CD14-positive monocyte (primary cell): Measurements from ENCODE around the gene TMEM51. TPM values are rescaled to one million over a fixed set of nuclear protein-coding genes. Genes with fewer than 3 reads are reported as not detected.

Experiments
- DNase-seq, 3 donors: peaks; one replicate each; pipeline ENCODE4 v3.0.0-alpha.2; 2011 to 2022
- H2AFZ ChIP-seq: 2 replicates; pipeline ENCODE4 v1.6.0; 2012; ENCODE audit warnings: mild to moderate bottlenecking, low read depth, low read length, inconsistent platforms; ENCODE audit not compliant: insufficient read depth, poor library complexity, severe bottlenecking
- H3K27ac ChIP-seq, 2 donors: 1 replicate in 1 of 2; 2 replicates in 1 of 2; pipeline ENCODE4 v1.5.1; 2012 to 2013; ENCODE audit warnings: low read length in 2 of 2, control low read depth in 1 of 2, inconsistent platforms in 1 of 2, low read depth in 1 of 2, mild to moderate bottlenecking in 1 of 2
- H3K27me3 ChIP-seq, 2 donors: one replicate each; pipeline versions ENCODE4 v1.6.0 to v1.6.1; 2011 to 2013; ENCODE audit warnings: low read length in 2 of 2; ENCODE audit not compliant: control insufficient read depth in 2 of 2, insufficient read depth in 2 of 2
- H3K36me3 ChIP-seq, 2 donors: replicated peaks in 1 of 2; 1 replicate in 1 of 2; 2 replicates in 1 of 2; pipeline versions ENCODE4 v1.5.1 to v1.6.1; 2012 to 2013; ENCODE audit warnings: low read length in 2 of 2, control low read depth in 1 of 2, inconsistent platforms in 1 of 2, mild to moderate bottlenecking in 1 of 2; ENCODE audit not compliant: insufficient read depth in 2 of 2, control insufficient read depth in 1 of 2
- H3K4me1 ChIP-seq, 2 donors: 1 replicate in 1 of 2; 2 replicates in 1 of 2; pipeline versions ENCODE4 v1.5.1 to v1.6.1; 2012 to 2013; ENCODE audit warnings: low read length in 2 of 2, control low read depth in 1 of 2, inconsistent platforms in 1 of 2, mild to moderate bottlenecking in 1 of 2, moderate library complexity in 1 of 2; ENCODE audit not compliant: insufficient read depth in 2 of 2, control insufficient read depth in 1 of 2
- H3K4me2 ChIP-seq: replicated peaks from 2 replicates; pipeline ENCODE3; 2012; ENCODE audit warnings: low read length, moderate library complexity, mild to moderate bottlenecking; ENCODE audit not compliant: poor library complexity, severe bottlenecking; ENCODE audit errors: extremely low read depth
- H3K4me3 ChIP-seq, 3 experiments: fragments of 200-600 bp in 1 of 3; sonication (generic) in 1 of 3; replicated peaks in 1 of 3; 1 replicate in 2 of 3; 2 replicates in 1 of 3; pipeline ENCODE4 v1.5.1; 2011 to 2013; ENCODE audit warnings: low read length in 3 of 3, mild to moderate bottlenecking in 3 of 3, control low read depth in 2 of 3, low read depth in 2 of 3, inconsistent platforms in 1 of 3, moderate library complexity in 1 of 3
- H3K79me2 ChIP-seq: 2 replicates; pipeline ENCODE4 v1.6.0; 2012; ENCODE audit warnings: mild to moderate bottlenecking, control low read depth, inconsistent platforms, low read length, moderate library complexity; ENCODE audit not compliant: insufficient read depth
- H3K9ac ChIP-seq: 2 replicates; pipeline ENCODE4 v1.6.0; 2017; ENCODE audit warnings: low read length, mild to moderate bottlenecking; ENCODE audit not compliant: insufficient read depth, poor library complexity, severe bottlenecking
- H3K9me3 ChIP-seq, 2 donors: replicated peaks in 1 of 2; 1 replicate in 1 of 2; 2 replicates in 1 of 2; pipeline versions ENCODE4 v1.5.1 to v1.6.1; 2012 to 2013; ENCODE audit warnings: low read length in 2 of 2, control low read depth in 1 of 2; ENCODE audit not compliant: control insufficient read depth in 1 of 2, insufficient read depth in 1 of 2
- H4K20me1 ChIP-seq: 2 replicates; pipeline ENCODE4 v1.6.0; 2012; ENCODE audit warnings: mild to moderate bottlenecking, low read length, control low read depth, moderate library complexity; ENCODE audit not compliant: insufficient read depth
- H3K27ac Mint-ChIP-seq, 7 donors: one replicate each; pipeline ENCODE4 v1.8.0; 2020; ENCODE audit warnings: mild to moderate bottlenecking in 7 of 7, mixed read lengths in 7 of 7, moderate library complexity in 6 of 7, inconsistent platforms in 2 of 7
- H3K27me3 Mint-ChIP-seq, 3 donors: one replicate each; pipeline ENCODE4 v1.8.0; 2021 to 2022; ENCODE audit warnings: low read depth in 3 of 3, mild to moderate bottlenecking in 3 of 3, mixed read lengths in 3 of 3, moderate library complexity in 3 of 3, inconsistent platforms in 1 of 3
- H3K36me3 Mint-ChIP-seq, 2 donors: one replicate each; pipeline ENCODE4 v1.8.0; 2020; ENCODE audit warnings: mixed read lengths in 2 of 2, inconsistent platforms in 1 of 2, mild to moderate bottlenecking in 1 of 2
- H3K4me1 Mint-ChIP-seq: one replicate; pipeline ENCODE4 v1.8.0; 2020; ENCODE audit warnings: mild to moderate bottlenecking, mixed read lengths
- H3K4me3 Mint-ChIP-seq, 2 donors: one replicate each; pipeline ENCODE4 v1.8.0; 2020; ENCODE audit warnings: mild to moderate bottlenecking in 2 of 2, mixed read lengths in 2 of 2, moderate library complexity in 1 of 2
- H3K9me3 Mint-ChIP-seq, 7 donors: one replicate each; pipeline ENCODE4 v1.8.0; 2020 to 2022; ENCODE audit warnings: mixed read lengths in 7 of 7, mild to moderate bottlenecking in 6 of 7, moderate library complexity in 6 of 7, inconsistent platforms in 2 of 7
- CTCF ChIP-seq: fragments of 200-600 bp; IDR thresholded peaks from one replicate; pipeline ENCODE4 v1.8.0; 2022; ENCODE audit warnings: antibody characterized with exemption, mild to moderate bottlenecking
- WGBS: methylation state at CpG from one replicate; pipeline ENCODE4 v1.1.5; 2013; ENCODE audit warnings: missing lambda C conversion rate; ENCODE audit not compliant: insufficient coverage; 5-methylcytosine and 5-hydroxymethylcytosine counted together
- intact Hi-C, 2 donors: fragments of 100-400 bp; cut with micrococcal nuclease; formaldehyde crosslinking; loops; one replicate each; pipeline versions ENCODE4 v1.15.0 to v1.15.1; 2023
- polyA plus RNA-seq, 3 donors: library from polyadenylated mRNA; depleted of rRNA in 1 of 3; unstranded in 2 of 3; stranded (reverse) in 1 of 3; fragments of 300-500 nt in 2 of 3; fragments of >200 nt in 1 of 3; fragmentation: Illumina TruSeq in 2 of 3; gene quantifications; 1 replicate in 2 of 3; 2 replicates in 1 of 3; pipeline ENCODE4 v1.2.3, GENCODE V29; 2012 to 2021

Gene TMEM51
- polyA plus RNA-seq, 3 donors, result 1.2 to 2.5 (median 2.1) TPM

GRCh38 chr1:15186073-15186845 is 32.7 kb downstream of the TMEM51 start:
- Histone ChIP-seq H4K20me1 (no peaks in the 10 kb centered on the region), H3K4me1 (peaks cover 4 to 9% of the 10 kb centered on the region in 2 donors), H3K9me3 (no peaks in the 10 kb centered on the region), H3K4me2 (no peak overlapping the region), H3K4me3 (no peak overlapping the region), H3K79me2 (no peaks in the 10 kb centered on the region), H3K27ac (no peak overlapping the region), H3K27me3 (no peaks in the 10 kb centered on the region), H3K36me3 (no peaks in the 10 kb centered on the region), H2AFZ (no peak overlapping the region), H3K9ac (no peak overlapping the region)
- TF ChIP-seq CTCF, result no peak
- Mint-ChIP-seq H3K4me3 (no peak overlapping the region), H3K27ac (peak overlapping the region in 2 of 7 donors; percentile 6 to 26), H3K9me3 (peaks cover 0 to 2% (median 0%) of the 10 kb centered on the region in 7 donors), H3K36me3 (no peaks in the 10 kb centered on the region), H3K27me3 (peaks cover 0 to 6% (median 5%) of the 10 kb centered on the region in 3 donors), H3K4me1 (peaks cover 7% of the 10 kb centered on the region)
- WGBS, result 73% methylated on average over 4 of the region's 6 CpGs
- intact Hi-C loops, result no loop called here
- no peak for DNase-seq

GRCh38 chr1:15186846-15187151 is 33.3 kb downstream of the TMEM51 start:
- Histone ChIP-seq H4K20me1 (no peaks in the 10 kb centered on the region), H3K4me3 (no peak overlapping the region), H3K4me1 (peaks cover 4 to 9% of the 10 kb centered on the region in 2 donors), H2AFZ (no peak overlapping the region), H3K4me2 (no peak overlapping the region), H3K9ac (no peak overlapping the region), H3K27me3 (no peaks in the 10 kb centered on the region), H3K79me2 (no peaks in the 10 kb centered on the region), H3K9me3 (no peaks in the 10 kb centered on the region), H3K36me3 (no peaks in the 10 kb centered on the region), H3K27ac (no peak overlapping the region)
- Mint-ChIP-seq H3K27ac (no peak overlapping the region), H3K9me3 (peaks cover 0 to 2% (median 0%) of the 10 kb centered on the region in 7 donors), H3K27me3 (peaks cover 0 to 6% (median 5%) of the 10 kb centered on the region in 3 donors), H3K4me1 (peaks cover 7% of the 10 kb centered on the region), H3K36me3 (no peaks in the 10 kb centered on the region), H3K4me3 (no peak overlapping the region)
- no peak for DNase-seq
- WGBS, result 50% methylated on average over 2 of the region's 6 CpGs
- intact Hi-C loops, result no loop called here
- no peak for TF ChIP-seq CTCF
